NCI-H2081 treated with DMSO at 0.1 percent for 48 hours (cell line): ENCODE results near the gene PDRG1.

Experiments
- DNase-seq: peaks from one replicate; lab custom pipeline; 2025; lab: John Stamatoyannopoulos, UW

PDRG1 gene

GRCh38 chr20:31951530-31952453, at the start of gene PDRG1:
TSS of gene PDRG1 (minus strand) at chr20:31952046. CDS start at chr20:31951961, 85 bp downstream.
- DNase-seq: peak; percentile 84

DNA sequence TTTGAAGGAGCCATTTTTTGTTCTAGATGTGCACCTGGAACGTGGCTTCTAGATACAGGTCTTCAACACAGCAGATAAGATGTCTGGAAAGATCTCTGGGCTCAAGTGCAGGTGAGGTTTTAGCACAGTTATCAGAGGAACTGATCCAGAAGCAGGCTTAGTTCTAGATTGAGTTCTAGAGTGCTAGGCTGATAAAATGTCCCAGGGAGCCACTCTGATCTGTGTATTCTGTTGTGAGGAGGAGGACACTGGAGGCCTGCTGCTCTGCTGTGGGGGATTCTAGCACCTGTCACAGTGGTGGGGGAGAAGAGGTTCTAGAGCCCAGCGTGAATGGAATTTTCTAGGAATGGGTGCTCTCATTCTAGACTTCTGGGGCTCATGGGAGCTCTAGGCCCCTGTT, 46.4 kb upstream of the PDRG1 start:
- no peak for DNase-seq

DNA sequence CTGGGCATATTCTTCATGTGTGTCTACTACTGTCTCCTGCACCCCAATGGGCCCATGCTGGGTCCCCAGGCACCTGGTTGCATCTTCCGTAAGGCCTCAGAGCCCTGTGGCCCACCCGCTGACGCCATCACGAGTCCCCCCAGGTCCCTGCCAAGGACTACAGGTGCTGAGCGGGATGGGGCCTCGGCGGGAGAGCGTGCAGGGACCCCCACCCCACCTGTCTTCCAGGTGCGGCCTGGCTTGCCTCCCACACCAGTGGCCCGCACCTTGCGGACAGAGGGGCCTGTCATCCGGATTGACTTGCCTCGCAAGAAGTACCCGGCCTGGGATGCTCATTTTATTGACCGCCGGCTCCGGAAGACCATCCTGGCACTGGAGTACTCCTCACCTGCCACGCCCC, 45.1 kb upstream of the PDRG1 start:
- no peak for DNase-seq

GRCh38 chr20:31992086-31992485, 40.2 kb upstream of the PDRG1 start:
- DNase-seq: no peak

DNA sequence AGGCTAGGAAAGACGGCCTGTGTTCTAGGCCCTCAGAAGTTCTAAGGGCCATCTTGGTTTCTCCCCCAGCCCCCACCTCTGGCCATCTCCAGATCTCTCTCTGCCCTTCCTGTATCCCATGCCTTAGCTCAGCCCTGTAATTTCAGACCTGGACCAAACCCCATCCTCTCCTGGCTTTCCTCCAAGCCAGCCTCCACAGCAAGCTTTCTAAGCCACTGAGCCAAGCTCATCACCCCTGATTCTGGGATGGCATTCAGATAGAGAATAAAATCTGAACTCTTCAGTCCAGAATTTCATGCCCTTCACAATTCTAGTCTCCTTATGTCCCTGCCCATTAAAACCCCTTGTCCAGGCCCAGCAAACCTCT, 39.5 kb upstream of the PDRG1 start:
- no peak for DNase-seq

DNA sequence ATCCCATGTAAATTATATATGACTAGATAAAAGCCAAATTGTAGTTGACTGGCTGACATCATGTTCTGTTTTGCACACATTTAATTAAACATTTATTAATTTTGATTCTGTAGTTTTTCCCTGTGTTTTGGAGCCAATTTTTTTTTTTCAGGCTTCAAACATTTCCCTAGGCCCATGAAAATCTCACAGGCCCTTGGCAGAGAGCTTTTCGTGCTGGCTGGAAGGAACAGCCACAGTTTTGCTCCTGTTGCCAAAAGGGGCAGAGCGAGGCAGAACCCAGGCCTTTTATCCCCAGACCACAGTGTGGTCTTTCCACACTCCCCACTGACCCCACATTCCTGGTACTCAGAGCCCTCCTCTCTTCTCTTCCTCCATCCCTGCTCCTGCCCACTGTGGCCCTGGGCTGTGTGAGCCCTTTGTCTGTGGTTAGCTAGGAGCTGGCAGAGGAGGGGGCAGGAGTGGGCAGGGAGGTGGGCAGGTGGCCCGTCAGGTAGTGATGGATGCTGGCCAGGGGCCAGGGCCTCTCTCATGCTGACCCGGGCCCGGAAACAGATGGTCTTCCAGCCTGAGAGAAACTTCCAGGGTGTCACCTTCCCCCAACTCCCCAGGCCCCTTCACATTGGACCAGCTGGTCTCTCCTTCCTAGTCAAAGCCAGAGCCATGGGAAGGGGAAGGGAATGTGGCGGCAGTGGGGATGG, 38.9 kb upstream of the PDRG1 start:
- DNase-seq: no peak

- no peak for DNase-seq
These were observed 37.3 kb upstream of the PDRG1 start for GRCh38 chr20:31989030-31989645.

DNA sequence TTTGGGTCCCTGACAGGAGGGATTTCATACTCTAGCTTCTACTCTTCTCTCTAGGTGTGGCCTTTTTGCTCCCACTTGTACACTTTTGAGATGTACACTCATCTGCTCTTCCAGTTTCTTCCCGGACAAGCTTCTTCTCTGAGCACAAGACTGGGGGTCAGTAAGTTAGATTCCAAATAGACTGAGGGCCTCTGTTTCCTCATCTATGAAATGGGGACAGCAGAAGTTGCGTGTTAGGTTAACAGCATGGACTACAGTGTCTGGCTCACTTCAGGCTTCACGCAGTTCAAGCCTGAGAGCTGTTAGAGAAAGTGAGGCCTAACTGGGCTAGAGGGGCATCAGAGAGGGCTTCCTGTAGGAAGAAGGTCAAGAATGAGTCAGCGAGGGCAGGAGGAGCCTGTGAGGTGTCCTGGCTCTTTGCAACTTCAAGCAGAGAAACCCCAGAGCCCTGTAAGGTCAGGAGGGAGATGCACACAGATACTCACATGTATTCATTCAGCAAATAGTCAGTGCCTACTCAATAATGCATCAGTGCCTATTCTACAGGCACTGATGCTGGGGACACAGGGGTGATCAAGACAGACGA, 36.7 kb upstream of the PDRG1 start:
- no peak for DNase-seq

- DNase-seq: no peak
These were observed 35.9 kb upstream of the PDRG1 start for GRCh38 chr20:31987744-31988143.

DNA sequence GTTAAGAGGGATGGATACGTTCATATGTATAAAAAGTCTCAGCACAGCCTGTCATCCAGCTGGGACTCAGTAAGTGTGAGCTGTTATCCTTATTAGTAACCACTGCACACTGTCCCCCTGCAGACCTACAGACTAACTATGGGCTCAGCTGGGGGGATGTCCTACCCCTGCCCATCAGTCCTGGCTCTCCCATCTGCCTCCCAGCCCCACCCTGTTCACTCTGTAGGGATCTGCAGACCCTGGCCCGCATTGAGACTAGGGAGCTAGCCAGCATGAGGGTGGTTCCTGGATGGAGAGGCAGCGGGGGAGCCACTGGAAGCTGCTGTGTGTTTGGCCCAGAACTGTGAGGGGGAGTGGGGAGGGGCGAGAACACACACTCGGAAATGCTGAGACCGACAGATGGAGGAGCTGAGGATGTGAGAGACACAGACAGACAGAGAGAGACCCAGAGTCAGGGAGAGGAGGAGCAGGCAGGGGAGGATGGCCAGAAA, 33.2 kb upstream of the PDRG1 start:
- no peak for DNase-seq

DNA sequence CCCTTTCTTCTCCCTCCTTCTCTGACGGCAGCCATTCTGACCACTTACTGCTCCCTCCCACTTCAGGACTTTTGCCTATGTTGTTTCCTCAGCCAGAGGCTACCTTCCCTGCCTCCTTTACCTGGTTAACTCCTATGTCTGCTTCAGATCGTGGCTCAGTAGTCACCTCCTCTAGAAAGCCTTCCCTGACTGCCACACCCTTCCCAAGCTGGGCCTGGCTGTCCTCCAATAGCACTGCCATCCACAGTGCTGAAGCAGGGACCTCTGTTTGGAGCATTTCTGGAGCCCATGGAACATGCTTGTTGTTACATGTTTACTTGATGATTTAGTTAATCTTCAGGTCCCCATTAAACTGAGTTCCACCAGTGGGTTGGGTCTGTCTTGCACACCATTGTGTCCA, 29.9 kb upstream of the PDRG1 start:
- no peak for DNase-seq

- no peak for DNase-seq
These were observed 28.0 kb upstream of the PDRG1 start for GRCh38 chr20:31979713-31980426.

DNA sequence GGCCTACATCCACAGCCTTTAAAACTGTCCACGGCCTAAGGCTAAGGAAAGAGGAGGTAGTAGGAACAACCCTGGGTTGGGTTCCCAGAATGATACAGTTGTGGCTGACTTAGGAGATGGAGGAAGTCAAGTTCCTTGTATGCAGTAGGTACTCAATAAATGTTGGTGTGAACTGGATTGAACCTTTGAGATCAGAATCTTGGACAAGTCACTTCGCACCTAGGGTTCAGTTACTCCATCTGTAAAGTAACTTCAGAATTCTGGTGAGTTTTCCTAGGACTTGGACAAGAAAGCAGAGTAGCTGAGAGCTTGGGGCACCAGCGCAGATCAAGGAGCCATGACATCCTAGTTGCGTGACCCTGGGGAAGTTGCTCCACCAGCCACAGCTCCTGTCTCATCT, 25.2 kb upstream of the PDRG1 start:
- DNase-seq: no peak

GRCh38 chr20:31975874-31976273, 24.0 kb upstream of the PDRG1 start:
- DNase-seq: no peak

GRCh38 chr20:31974951-31975487, 23.2 kb upstream of the PDRG1 start:
- no peak for DNase-seq

GRCh38 chr20:31974296-31974695, 22.4 kb upstream of the PDRG1 start:
- DNase-seq: no peak

GRCh38 chr20:31972471-31973021, 20.7 kb upstream of the PDRG1 start:
- no peak for DNase-seq

- no peak for DNase-seq
These were observed 18.1 kb upstream of the PDRG1 start for GRCh38 chr20:31969991-31970390.

GRCh38 chr20:31968291-31969126, 16.7 kb upstream of the PDRG1 start:
- no peak for DNase-seq

DNA sequence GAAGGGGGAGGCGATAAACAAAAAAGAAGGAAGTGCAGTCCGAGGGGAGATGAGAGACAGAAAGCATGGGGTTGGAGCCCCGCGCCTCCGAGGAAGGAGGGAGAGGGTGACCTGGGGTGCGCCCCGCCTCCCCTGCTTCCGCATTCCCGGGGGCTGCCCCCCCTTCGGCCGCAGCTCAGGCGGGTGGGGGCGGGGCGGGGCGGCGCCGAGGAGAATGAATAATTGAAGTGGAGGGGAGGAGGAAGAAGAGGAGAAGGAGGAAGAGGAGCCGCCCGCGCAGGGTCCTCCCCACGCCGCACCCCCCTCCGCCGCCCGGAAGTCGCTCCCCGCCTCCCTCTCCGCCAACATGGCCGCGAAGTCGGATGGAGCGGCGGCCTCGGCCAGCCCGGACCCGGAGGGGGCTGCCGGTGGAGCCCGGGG, 16.0 kb upstream of the PDRG1 start, which contains the start of gene XKR7:
TSS of gene XKR7 (plus strand) at position 322 of the 420 bp plus-strand sequence. CDS start at position 347, 25 bp downstream.
- DNase-seq: no peak
